ENCODE measurements around the gene PBXIP1. TPM values are rescaled to one million over a fixed set of nuclear protein-coding genes. Genes with fewer than 3 reads are reported as not detected.

The PBXIP1 gene
- total and polyA plus RNA-seq, 2 of the 13 experiments (the other 11 are each of a cell fraction or from before 2014, with no cell fraction given), result 16.3 to 31.9 TPM

- in situ Hi-C loops (cut with HindIII; ENCODE audit: extremely low pct_ligation_motif_present, low pct_unique_long_range_greater_than_20kb) (no loop called here), intact Hi-C loops (cut with micrococcal nuclease; ENCODE audit: unreplicated experiment) (no loop called here)
- H3K9ac ChIP-seq (ENCODE audit: insufficient read depth, low read depth, low read length), result no peak overlapping the region
- no peaks in the 10 kb centered on the region; a peak in 1 of 5 replicates for H3K27me3 ChIP-seq (ENCODE audit: control insufficient read depth in 1 of 2, insufficient read depth in 2 of 2, low read length in 2 of 2)
- no peak overlapping the region for H3K4me2 ChIP-seq (ENCODE audit: low read depth, low read length)
- no peak for DNase-seq (ENCODE audit: low spot score)
- H3K4me3 ChIP-seq (replicated peaks in 1 of 3; ENCODE audit: insufficient read depth in 1 of 3, low read depth in 2 of 3, low read length in 3 of 3), result no peak overlapping the region
- H3K36me3 ChIP-seq (replicated peaks in 1 of 2; ENCODE audit: control insufficient read depth in 1 of 2, insufficient read depth in 2 of 2, low read length in 2 of 2), result peaks cover 4 to 7% of the 10 kb centered on the region in 2 experiments; a peak in 2 of 5 replicates
- 82% methylated on average over 10 of the region's 15 CpGs for WGBS (ENCODE audit: low lambda C conversion rate)
- no peaks in the 10 kb centered on the region for H4K20me1 ChIP-seq (ENCODE audit: insufficient read depth, low read length)
- no peaks in the 10 kb centered on the region for H3K9me3 ChIP-seq (ENCODE audit: low read length)
- BruUV-seq (replicated peaks), result no TSS peak
- POLR2A ChIA-PET, result interaction anchor here (1.5 kb wide), 2 partner anchors 16 to 21 kb away, joined by 4 to 7 read pairs; partner anchors contain the start of gene PMVK
- no peak overlapping the region for H2AFZ ChIP-seq (ENCODE audit: low read length)
- FAIRE-seq, result no peak
- H3K27ac ChIP-seq (ENCODE audit: extremely low read length, insufficient read depth, low read length), result no peak overlapping the region
- peaks cover 46% of the 10 kb centered on the region for H3K4me1 ChIP-seq (ENCODE audit: insufficient read depth, low read length)
- ATAC-seq, result no peak
- TF ChIP-seq KAT2B (IDR thresholded peaks at IDR 0.05; ENCODE audit: borderline replicate concordance, low read depth, low read length) (no peak), ZBTB33 (CRISPR knock-in tag; IDR thresholded peaks at IDR 0.05) (0 out of 2 replicates have a peak, but pooled peaks have one; percentile 37), ZNF580 (CRISPR knock-in tag; IDR thresholded peaks at IDR 0.05; ENCODE audit: borderline replicate concordance, low read depth) (no peak)
- no peaks in the 10 kb centered on the region for H3K79me2 ChIP-seq (ENCODE audit: insufficient read depth, low read length)
- CTCF ChIA-PET (ENCODE audit: low intra/inter-chr PET ratio, low total read pairs), result no interaction called here
Observed at GRCh38 chr1:154951901-154952657, 3.8 kb downstream of the PBXIP1 start.

GRCh38 chr1:154948079-154948478 is 7.8 kb downstream of the PBXIP1 start:
- no TSS peak for BruUV-seq (replicated peaks)
- H3K9ac ChIP-seq (ENCODE audit: insufficient read depth, low read depth, low read length), result no peak overlapping the region
- no peaks in the 10 kb centered on the region for H4K20me1 ChIP-seq (ENCODE audit: insufficient read depth, low read length)
- FAIRE-seq (no peak), ATAC-seq (no peak), DNase-seq (ENCODE audit: low spot score) (no peak)
- no peak overlapping the region for H3K4me2 ChIP-seq (ENCODE audit: low read depth, low read length)
- H2AFZ ChIP-seq (ENCODE audit: low read length), result no peak overlapping the region
- POLR2A ChIA-PET, result interaction anchor here (1.7 kb wide), 1 partner anchor 12 kb away, joined by 4 read pairs; the partner anchor contains the start of gene PMVK
- in situ Hi-C loops (cut with HindIII; ENCODE audit: extremely low pct_ligation_motif_present, low pct_unique_long_range_greater_than_20kb) (no loop called here), intact Hi-C loops (cut with micrococcal nuclease; ENCODE audit: unreplicated experiment) (no loop called here)
- CTCF ChIA-PET (ENCODE audit: low intra/inter-chr PET ratio, low total read pairs), result no interaction called here
- peaks cover 40% of the 10 kb centered on the region for H3K4me1 ChIP-seq (ENCODE audit: insufficient read depth, low read length)
- no peak overlapping the region for H3K4me3 ChIP-seq (replicated peaks in 1 of 3; ENCODE audit: insufficient read depth in 1 of 3, low read depth in 2 of 3, low read length in 3 of 3)
- WGBS (ENCODE audit: low lambda C conversion rate), result 97% methylated on average over 10 of the region's 11 CpGs
- H3K9me3 ChIP-seq (ENCODE audit: low read length), result no peaks in the 10 kb centered on the region
- H3K27me3 ChIP-seq (ENCODE audit: control insufficient read depth in 1 of 2, insufficient read depth in 2 of 2, low read length in 2 of 2), result no peaks in the 10 kb centered on the region
- H3K79me2 ChIP-seq (ENCODE audit: insufficient read depth, low read length), result no peaks in the 10 kb centered on the region
- TF ChIP-seq NCOA5 (CRISPR knock-in tag; IDR thresholded peaks at IDR 0.05), result no peak
- TF ChIP-seq RBFOX2 (IDR thresholded peaks at IDR 0.05; ENCODE audit: low read depth, low read length), result peak; percentile 32; the same call in 1 of the 2 replicates
- no peak overlapping the region for H3K27ac ChIP-seq (ENCODE audit: extremely low read length, insufficient read depth, low read length)
- H3K36me3 ChIP-seq (replicated peaks in 1 of 2; ENCODE audit: control insufficient read depth in 1 of 2, insufficient read depth in 2 of 2, low read length in 2 of 2), result peaks cover 4 to 7% of the 10 kb centered on the region in 2 experiments; a peak in 2 of 5 replicates
